ENCODE measurements around the gene CHCHD3. TPM values are rescaled to one million over a fixed set of nuclear protein-coding genes. Genes with fewer than 3 reads are reported as not detected.

CHCHD3 gene
- total and polyA plus RNA-seq, 2 donors from 2014 or later, result 53.9 to 77.3 TPM

GRCh38 chr7:132768099-132768498 is 313.8 kb downstream of the CHCHD3 start:
- no peaks in the 10 kb centered on the region for H3K4me1 ChIP-seq (ENCODE audit: control insufficient read depth in 2 of 3, insufficient read depth in 2 of 3, low read depth in 1 of 3, low read length in 3 of 3)

DNA sequence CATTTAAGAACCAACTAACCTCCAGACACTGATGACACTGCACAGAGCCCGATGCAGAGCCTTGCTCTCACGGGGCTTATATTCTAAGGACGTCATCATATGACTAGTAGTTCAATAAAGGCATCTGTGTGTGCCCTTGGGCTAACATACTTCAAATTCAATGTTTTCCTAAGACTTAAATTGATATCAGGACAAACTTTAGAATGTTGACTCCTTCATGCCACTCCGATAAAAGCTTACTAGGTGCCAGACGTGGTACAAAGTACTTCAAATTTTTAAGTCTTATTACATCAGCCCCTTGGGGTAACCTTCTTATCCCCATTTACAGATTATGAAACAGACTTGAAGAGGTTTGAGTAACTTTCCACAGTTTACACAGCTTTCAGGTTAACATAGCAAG is 314.5 kb downstream of the CHCHD3 start:
- Histone ChIP-seq H3K4me1 (ENCODE audit: control insufficient read depth in 2 of 3, insufficient read depth in 2 of 3, low read depth in 1 of 3, low read length in 3 of 3) (no peaks in the 10 kb centered on the region), H3K9ac (ENCODE audit: low read length in 3 of 3) (no peak overlapping the region), H3K27me3 (ENCODE audit: control insufficient read depth, insufficient read depth, low read length) (no peaks in the 10 kb centered on the region), H3K4me3 (ENCODE audit: low read length in 3 of 3) (no peak overlapping the region), H3K36me3 (ENCODE audit: control insufficient read depth in 2 of 3, insufficient read depth in 3 of 3, low read length in 3 of 3) (no peaks in the 10 kb centered on the region), H3K9me3 (ENCODE audit: control insufficient read depth in 2 of 3, insufficient read depth in 1 of 3, low read length in 3 of 3) (peaks cover 0 to 3% (median 2%) of the 10 kb centered on the region in 3 donors), H3K27ac (ENCODE audit: low read depth in 2 of 2, low read length in 2 of 2) (no peak overlapping the region)
- no peak for FAIRE-seq
- intact Hi-C loops (cut with DNase I), result no loop called here
- DNase-seq, result no peak
- TF ChIP-seq CTCF (IDR thresholded peaks at IDR 0.05; ENCODE audit: borderline replicate concordance, extremely low read depth, insufficient read depth), result no peak

More at GRCh38 chr7:132768099-132768498, 313.8 kb downstream of the CHCHD3 start:
- H3K27ac ChIP-seq (ENCODE audit: low read depth in 2 of 2, low read length in 2 of 2), result no peak overlapping the region
- no peak overlapping the region for H3K4me3 ChIP-seq (ENCODE audit: low read length in 3 of 3)
- no peak overlapping the region for H3K9ac ChIP-seq (ENCODE audit: low read length in 3 of 3)
- DNase-seq (no peak), FAIRE-seq (no peak)
- intact Hi-C loops (cut with DNase I), result no loop called here
- no peaks in the 10 kb centered on the region for H3K36me3 ChIP-seq (ENCODE audit: control insufficient read depth in 2 of 3, insufficient read depth in 3 of 3, low read length in 3 of 3)
- no peak for TF ChIP-seq CTCF (IDR thresholded peaks at IDR 0.05; ENCODE audit: borderline replicate concordance, extremely low read depth, insufficient read depth)
- H3K9me3 ChIP-seq (ENCODE audit: control insufficient read depth in 2 of 3, insufficient read depth in 1 of 3, low read length in 3 of 3), result peaks cover 0 to 3% (median 2%) of the 10 kb centered on the region in 3 donors
- no peaks in the 10 kb centered on the region for H3K27me3 ChIP-seq (ENCODE audit: control insufficient read depth, insufficient read depth, low read length)

GRCh38 chr7:132766660-132767059 is 315.2 kb downstream of the CHCHD3 start:
- intact Hi-C loops (cut with DNase I), result no loop called here

More at GRCh38 chr7:132766660-132767059, 315.2 kb downstream of the CHCHD3 start:
- TF ChIP-seq CTCF (IDR thresholded peaks at IDR 0.05; ENCODE audit: borderline replicate concordance, extremely low read depth, insufficient read depth), result no peak
- no peaks in the 10 kb centered on the region for H3K36me3 ChIP-seq (ENCODE audit: control insufficient read depth in 2 of 3, insufficient read depth in 3 of 3, low read length in 3 of 3)
- no peaks in the 10 kb centered on the region for H3K27me3 ChIP-seq (ENCODE audit: control insufficient read depth, insufficient read depth, low read length)
- FAIRE-seq (no peak), DNase-seq (no peak)
- H3K27ac ChIP-seq (ENCODE audit: low read depth in 2 of 2, low read length in 2 of 2), result no peak overlapping the region
- H3K9me3 ChIP-seq (ENCODE audit: control insufficient read depth in 2 of 3, insufficient read depth in 1 of 3, low read length in 3 of 3), result peaks cover 0 to 3% (median 2%) of the 10 kb centered on the region in 3 donors
- H3K9ac ChIP-seq (ENCODE audit: low read length in 3 of 3), result no peak overlapping the region
- no peaks in the 10 kb centered on the region for H3K4me1 ChIP-seq (ENCODE audit: control insufficient read depth in 2 of 3, insufficient read depth in 2 of 3, low read depth in 1 of 3, low read length in 3 of 3)
- no peak overlapping the region for H3K4me3 ChIP-seq (ENCODE audit: low read length in 3 of 3)

All from kidney (tissue), 14 donors.